ENCODE data around the gene USP50.
"Not testable (repeated sequence)": the region's sequence is repeated elsewhere in the genome, so short reads cannot be mapped to it uniquely, and the experiment has no call there.

USP50 gene

DNA sequence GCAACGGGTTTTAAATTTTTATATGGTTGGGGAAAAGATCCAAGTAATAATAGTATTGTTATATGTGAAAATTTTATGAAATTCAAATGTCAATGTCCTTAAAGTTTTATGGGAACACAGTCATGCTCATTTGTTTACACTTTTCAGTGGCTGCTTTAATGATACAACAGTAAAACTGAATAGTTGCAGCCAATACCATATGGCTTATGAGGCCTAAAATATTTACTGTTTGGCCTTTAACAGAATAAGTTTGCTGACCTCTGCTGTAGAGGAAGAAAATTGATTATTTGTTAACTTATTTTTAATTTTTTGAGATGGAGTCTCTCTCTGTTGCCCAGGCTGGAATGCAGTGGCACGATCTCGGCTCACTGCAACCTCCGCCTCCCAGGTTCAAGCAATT lies 44.7 kb downstream of the USP50 start:
- FAIRE-seq = no peak

DNA sequence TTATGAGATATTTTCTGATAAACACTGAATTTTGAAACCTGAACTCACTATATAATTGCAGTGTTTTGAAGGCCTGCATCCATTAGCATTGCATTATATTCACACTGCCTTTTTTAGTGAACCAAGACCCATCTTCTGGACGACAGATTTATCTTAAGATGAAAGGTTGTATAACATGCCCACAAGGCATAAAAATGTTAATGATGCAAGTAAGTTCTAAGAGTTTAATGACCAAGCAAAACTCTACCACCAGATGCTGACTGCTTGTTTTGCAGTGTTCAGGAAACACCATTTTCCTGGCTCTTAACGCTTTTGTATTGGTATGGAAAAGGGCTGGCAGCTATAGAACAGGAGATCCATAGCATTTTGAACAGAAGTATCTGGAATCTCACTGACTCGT lies 46.1 kb downstream of the USP50 start:
- no peak for FAIRE-seq

GRCh38 chr15:50496692-50497091 lies 49.8 kb downstream of the USP50 start:
- no peak for FAIRE-seq

DNA sequence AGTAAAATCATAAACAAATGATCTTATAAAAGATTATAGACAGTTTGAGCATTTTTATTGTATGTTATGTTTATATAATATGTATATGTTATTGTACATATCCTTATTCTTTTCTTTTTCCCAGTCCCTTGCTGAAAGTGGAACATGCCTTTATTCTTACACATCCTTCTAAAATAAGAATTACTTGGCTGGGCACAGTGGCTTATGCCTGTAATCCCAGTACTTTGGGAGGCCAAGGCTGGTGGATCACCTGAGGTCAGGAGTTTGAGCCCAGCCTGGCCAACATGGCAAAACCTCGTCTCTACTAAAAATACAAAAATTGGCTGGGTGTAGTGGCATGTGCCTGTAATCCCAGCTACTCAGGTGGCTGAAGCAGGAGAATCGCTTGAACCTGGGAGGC lies 51.9 kb downstream of the USP50 start:
- not testable (repeated sequence) for FAIRE-seq

DNA sequence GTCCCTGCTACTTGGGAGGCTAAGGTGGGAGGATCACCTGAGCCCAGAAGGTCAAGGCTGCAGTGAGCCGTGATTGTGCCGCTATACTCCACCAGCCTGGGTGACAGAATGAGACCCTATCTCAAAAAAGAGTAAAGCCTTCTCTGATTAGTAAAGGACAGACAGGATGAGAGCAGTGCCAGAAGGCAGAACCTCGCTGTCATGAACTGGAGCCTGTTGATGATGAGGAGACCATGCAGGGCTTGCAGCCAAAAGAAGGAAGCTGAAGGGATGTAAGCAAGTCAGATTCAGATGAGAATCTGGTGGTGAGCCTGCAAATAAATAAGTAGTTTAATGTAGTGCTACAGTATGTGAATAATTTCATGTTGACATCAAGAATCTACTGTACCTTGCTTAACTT lies 52.8 kb downstream of the USP50 start:
- FAIRE-seq = no peak

DNA sequence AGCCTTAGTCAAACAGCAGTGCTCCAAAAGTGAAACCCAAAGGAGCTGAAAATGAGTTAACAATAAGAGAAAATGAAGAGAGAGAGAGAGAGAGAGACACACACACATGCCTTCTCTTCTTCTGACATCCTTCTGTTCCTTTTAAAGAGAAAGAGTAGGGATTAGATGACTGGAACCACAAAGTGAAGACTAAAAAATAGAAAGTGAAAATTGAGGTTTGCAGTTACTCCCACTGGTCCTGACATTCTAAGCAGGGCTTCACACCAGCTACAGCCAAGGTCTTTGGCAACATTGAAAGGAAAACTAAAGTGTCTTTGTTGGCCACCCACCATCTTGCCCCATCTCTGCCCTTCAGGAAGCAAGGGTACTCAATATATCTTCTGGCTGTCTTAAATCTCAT lies 59.2 kb downstream of the USP50 start:
- no peak for FAIRE-seq

DNA sequence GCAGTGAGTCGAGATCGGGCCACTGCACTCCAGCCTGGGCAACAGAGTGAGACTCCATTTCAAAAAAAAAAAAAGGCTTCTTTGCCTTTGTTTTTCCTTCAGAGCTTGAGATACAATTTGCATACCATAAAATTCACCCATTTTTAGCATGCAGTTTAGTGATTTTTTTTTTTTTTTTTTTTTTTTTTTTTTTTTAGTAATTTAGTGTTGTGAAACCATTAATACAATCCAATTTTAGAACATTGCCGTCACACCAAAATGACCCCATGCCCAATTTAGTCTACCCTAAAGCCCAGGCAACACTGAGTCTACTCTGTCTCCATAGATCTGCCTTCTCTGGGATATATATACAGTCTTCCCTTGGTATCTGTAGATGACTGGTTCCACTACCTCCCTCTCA lies 61.1 kb downstream of the USP50 start:
- no peak for FAIRE-seq

- no peak for FAIRE-seq
Observed at GRCh38 chr15:50484781-50485180, 61.7 kb downstream of the USP50 start.

DNA sequence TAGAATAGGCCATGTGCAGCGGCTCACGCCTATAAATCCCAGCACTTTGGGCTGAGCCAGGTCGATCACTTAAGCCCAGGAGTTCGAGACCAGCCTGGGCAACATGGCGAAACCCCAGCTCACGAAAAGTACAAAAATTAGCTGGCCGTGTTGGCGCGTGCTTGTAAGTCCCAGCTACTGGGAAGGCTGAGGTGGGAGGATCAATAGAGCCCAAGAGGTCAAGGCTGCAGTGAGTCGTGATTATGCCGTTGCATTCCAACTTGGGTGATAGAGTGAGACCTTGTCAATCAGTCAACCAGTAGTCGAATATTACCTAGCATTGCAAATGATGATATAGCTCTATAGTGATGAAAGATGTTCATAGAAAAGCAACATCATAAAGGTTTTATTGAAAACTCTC lies 70.3 kb downstream of the USP50 start:
- FAIRE-seq = no peak

DNA sequence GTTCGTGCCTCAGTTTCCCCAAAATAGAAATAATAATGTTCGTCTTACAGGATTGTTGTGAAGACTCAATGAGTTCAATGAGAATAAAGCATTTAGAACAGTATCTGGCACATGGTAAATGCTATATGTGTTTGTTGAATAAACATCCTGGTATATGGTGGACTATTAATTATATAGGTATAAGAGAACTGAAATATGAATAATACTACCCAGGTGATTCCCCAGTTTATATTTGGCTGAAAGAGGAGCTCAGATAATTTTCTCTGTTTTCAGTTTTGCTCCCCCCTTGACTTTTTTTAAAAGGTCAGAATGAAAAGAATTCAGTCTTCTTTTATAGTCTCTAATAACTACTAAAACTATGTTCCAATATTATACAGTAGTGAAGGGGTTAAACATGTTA lies 75.4 kb downstream of the USP50 start:
- no peak for FAIRE-seq

DNA sequence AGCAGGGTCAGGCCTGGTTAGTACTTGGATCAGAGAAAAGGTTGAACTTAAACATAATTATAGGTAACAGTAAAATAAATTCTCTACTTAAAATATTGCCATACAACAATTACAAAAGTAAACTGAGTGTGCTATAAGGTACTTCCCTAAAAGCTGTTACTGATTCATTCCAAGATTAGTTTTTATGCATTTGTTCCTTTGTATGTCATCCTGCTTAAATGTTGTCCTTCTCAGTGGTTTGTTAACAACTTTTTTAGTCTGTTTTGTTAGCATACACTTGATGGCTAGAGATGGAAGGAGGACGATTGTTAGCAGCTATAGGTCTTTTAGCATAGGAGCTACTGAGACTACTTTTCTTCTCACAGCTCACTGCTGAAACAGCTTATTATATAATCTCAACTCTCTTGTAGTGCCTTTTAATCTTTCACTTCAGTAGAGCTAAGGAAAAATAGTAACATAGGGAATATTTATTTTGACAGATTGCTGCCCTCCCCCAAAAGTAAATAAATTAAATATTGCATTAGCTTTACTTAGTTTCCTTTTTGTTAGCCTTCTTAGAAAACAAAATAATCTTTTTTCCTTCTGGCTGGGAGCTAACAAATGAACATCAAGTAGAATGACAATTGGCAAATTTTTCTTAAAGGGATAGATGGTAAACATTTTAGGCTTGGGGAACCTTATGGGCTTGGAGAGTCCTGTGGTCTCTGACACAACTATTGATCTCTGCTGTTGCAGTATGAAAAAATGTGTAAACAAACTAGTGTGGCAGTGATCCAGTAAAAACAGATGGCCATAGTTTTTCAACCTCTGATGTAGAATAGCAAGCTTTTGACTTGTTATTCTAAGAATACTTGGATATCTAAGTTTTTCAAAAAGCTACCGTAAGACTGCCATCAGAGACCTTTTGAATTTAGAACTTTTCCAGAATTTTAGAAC lies 82.8 kb downstream of the USP50 start:
- FAIRE-seq = no peak

GRCh38 chr15:50458348-50459112 lies 87.9 kb downstream of the USP50 start:
- no peak for FAIRE-seq

DNA sequence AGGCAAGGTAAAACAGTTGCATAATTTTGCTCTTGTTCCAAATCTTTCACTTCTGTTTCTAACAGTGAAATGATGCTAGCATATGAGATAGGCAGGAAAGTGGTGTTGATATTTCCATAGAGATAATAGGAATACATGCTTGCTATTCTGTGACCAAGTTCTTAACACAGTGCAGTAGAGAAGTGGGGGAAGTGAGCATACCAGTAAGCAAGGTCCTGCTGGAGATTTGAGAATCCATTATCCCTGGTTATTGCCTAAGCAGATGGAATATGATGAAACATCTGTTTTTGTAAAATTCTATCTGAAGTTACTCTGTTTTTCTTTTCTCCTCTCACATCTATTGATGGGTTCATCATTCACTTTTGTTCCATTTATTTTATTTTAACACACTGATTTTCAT lies 93.5 kb downstream of the USP50 start:
- FAIRE-seq = no peak
